NCI-H1092 treated with DMSO at 0.1 percent for 48 hours (cell line): ENCODE results near the gene CIROP.

Experiments
- DNase-seq: peaks from one replicate; lab custom pipeline; 2025; lab: John Stamatoyannopoulos, UW

The CIROP gene

GRCh38 chr14:23093104-23093503 lies 11.7 kb downstream of the CIROP start:
- no peak for DNase-seq

- no peak for DNase-seq
Measured at GRCh38 chr14:23091294-23092225, 13.2 kb downstream of the CIROP start.

- DNase-seq, result no peak
Measured at GRCh38 chr14:23090254-23090636, 14.5 kb downstream of the CIROP start.

- DNase-seq, result no peak
Measured at GRCh38 chr14:23089498-23090253, 15.1 kb downstream of the CIROP start.

- DNase-seq, result no peak
Measured at GRCh38 chr14:23086565-23086964, 18.2 kb downstream of the CIROP start.

- no peak for DNase-seq
Measured at GRCh38 chr14:23085458-23085857, 19.3 kb downstream of the CIROP start.

GRCh38 chr14:23080474-23080873 lies 24.3 kb downstream of the CIROP start:
- DNase-seq, result no peak

GRCh38 chr14:23079716-23080115 lies 25.1 kb downstream of the CIROP start:
- DNase-seq, result no peak

- no peak for DNase-seq
Measured at GRCh38 chr14:23078692-23079116, 26.1 kb downstream of the CIROP start.

GRCh38 chr14:23077962-23078361 lies 26.8 kb downstream of the CIROP start:
- no peak for DNase-seq

GRCh38 chr14:23076785-23077408 lies 27.9 kb downstream of the CIROP start:
- DNase-seq, result no peak

- no peak for DNase-seq
Measured at GRCh38 chr14:23074906-23075305, 29.9 kb downstream of the CIROP start.

- DNase-seq, result no peak
Measured at GRCh38 chr14:23071921-23072539, 32.8 kb downstream of the CIROP start.

GRCh38 chr14:23071244-23071920 lies 33.4 kb downstream of the CIROP start:
- DNase-seq, result no peak

GRCh38 chr14:23070262-23071129 lies 34.3 kb downstream of the CIROP start:
- DNase-seq, result no peak

GRCh38 chr14:23069413-23069806 lies 35.4 kb downstream of the CIROP start:
- no peak for DNase-seq

GRCh38 chr14:23068789-23069412 lies 35.9 kb downstream of the CIROP start:
- no peak for DNase-seq

GRCh38 chr14:23067847-23068788 lies 36.7 kb downstream of the CIROP start:
- DNase-seq, result no peak
